Activated T-cell treated with anti-CD3 and anti-CD28 coated beads, Interleukin-2, amount 50 U/mL, for 72 hours (primary cell): ENCODE measurements around the gene BCAP31. TPM values are rescaled to one million over a fixed set of nuclear protein-coding genes. Genes with fewer than 3 reads are reported as not detected.
"Not testable (repeated sequence)": the region's sequence is repeated elsewhere in the genome, so short reads cannot be mapped to it uniquely, and the experiment has no call there.

Experiments
- ATAC-seq, 2 donors: fragments of 150-1000 bp; cut with Tn5 transposase; replicated peaks in 1 of 2; 2 replicates each; pipeline ENCODE4 v1.10.0; 2021; ENCODE audit warnings: moderate library complexity in 2 of 2, mild to moderate bottlenecking in 1 of 2
- DNase-seq, 2 donors: peaks; one replicate each; pipeline ENCODE4 v3.0.0; 2021 to 2022; ENCODE audit warnings: mixed read lengths in 1 of 2
- H3K27ac Mint-ChIP-seq: one replicate; pipeline ENCODE4 v1.8.0; 2022; ENCODE audit warnings: mild to moderate bottlenecking, moderate library complexity, mixed read lengths
- H3K27me3 Mint-ChIP-seq: one replicate; pipeline ENCODE4 v1.8.0; 2022; ENCODE audit warnings: low read depth, mixed read lengths
- H3K36me3 Mint-ChIP-seq, 2 donors: one replicate each; pipeline ENCODE4 v1.8.0; 2022; ENCODE audit warnings: mixed read lengths in 2 of 2, mild to moderate bottlenecking in 1 of 2; ENCODE audit not compliant: insufficient read depth in 2 of 2
- H3K4me1 Mint-ChIP-seq: one replicate; pipeline ENCODE4 v1.8.0; 2022; ENCODE audit warnings: low read depth, mixed read lengths
- H3K4me3 Mint-ChIP-seq, 2 donors: one replicate each; pipeline ENCODE4 v1.8.0; 2022; ENCODE audit warnings: mild to moderate bottlenecking in 2 of 2, mixed read lengths in 2 of 2, moderate library complexity in 2 of 2
- H3K9me3 Mint-ChIP-seq, 2 donors: one replicate each; pipeline ENCODE4 v1.8.0; 2022; ENCODE audit warnings: mixed read lengths in 2 of 2
- total RNA-seq, 2 donors: library from RNA; stranded (reverse); gene quantifications; one replicate each; pipeline ENCODE4 v1.2.3, GENCODE V29; 2022

The BCAP31 gene
- total RNA-seq, 2 donors from 2014 or later: 91.5 to 94.1 TPM

- no peaks in the 10 kb centered on the region for H3K36me3 Mint-ChIP-seq
- no peak overlapping the region for H3K27ac Mint-ChIP-seq
- H3K27me3 Mint-ChIP-seq: peaks cover 9% of the 10 kb centered on the region
- peak in 1 of 2 donors; percentile 33 for DNase-seq
- H3K9me3 Mint-ChIP-seq: no peaks in the 10 kb centered on the region
- peak; percentile 58 to 59 for ATAC-seq
- peaks cover 17% of the 10 kb centered on the region for H3K4me1 Mint-ChIP-seq
- peak overlapping the region; percentile 24 to 60 for H3K4me3 Mint-ChIP-seq
Observed at GRCh38 chrX:153766098-153766817, 42.1 kb upstream of the BCAP31 start.

- Mint-ChIP-seq H3K4me3 (peak overlapping the region in 1 of 2 donors; percentile 60), H3K9me3 (no peaks in the 10 kb centered on the region), H3K27me3 (peaks cover 9% of the 10 kb centered on the region), H3K27ac (no peak overlapping the region), H3K4me1 (peaks cover 17% of the 10 kb centered on the region), H3K36me3 (no peaks in the 10 kb centered on the region)
- DNase-seq (no peak), ATAC-seq (no peak)
Observed at GRCh38 chrX:153765138-153766079, 41.2 kb upstream of the BCAP31 start.

GRCh38 chrX:153764786-153765137 is 40.6 kb upstream of the BCAP31 start:
- H3K36me3 Mint-ChIP-seq: no peaks in the 10 kb centered on the region
- H3K4me1 Mint-ChIP-seq: peaks cover 17% of the 10 kb centered on the region
- H3K9me3 Mint-ChIP-seq: no peaks in the 10 kb centered on the region
- no peak for ATAC-seq
- H3K27me3 Mint-ChIP-seq: peaks cover 9% of the 10 kb centered on the region
- H3K4me3 Mint-ChIP-seq: no peak overlapping the region
- no peak for DNase-seq
- H3K27ac Mint-ChIP-seq: no peak overlapping the region

GRCh38 chrX:153763989-153764755 is 40.0 kb upstream of the BCAP31 start, which contains the start of gene PLXNB3:
Gene PLXNB3 (plus strand): TSS chrX:153764249. CDS start chrX:153765536, 1,287 bp downstream.
- H3K36me3 Mint-ChIP-seq: no peaks in the 10 kb centered on the region

GRCh38 chrX:153763298-153763932 is 39.2 kb upstream of the BCAP31 start:
- H3K27ac Mint-ChIP-seq: no peak overlapping the region
- peaks cover 9% of the 10 kb centered on the region for H3K27me3 Mint-ChIP-seq
- H3K4me3 Mint-ChIP-seq: no peak overlapping the region
- no peaks in the 10 kb centered on the region for H3K9me3 Mint-ChIP-seq
- DNase-seq: no peak
- peak in 1 of 2 donors; percentile 3 for ATAC-seq
- H3K4me1 Mint-ChIP-seq: peaks cover 17% of the 10 kb centered on the region
- H3K36me3 Mint-ChIP-seq: no peaks in the 10 kb centered on the region

More at GRCh38 chrX:153763989-153764755, 40.0 kb upstream of the BCAP31 start, which contains the start of gene PLXNB3:
- H3K27me3 Mint-ChIP-seq: peaks cover 9% of the 10 kb centered on the region
- H3K27ac Mint-ChIP-seq: no peak within 1 kb of the TSS
- peaks cover 17% of the 10 kb centered on the region for H3K4me1 Mint-ChIP-seq
- peak within 1 kb of the TSS in 1 of 2 donors; percentile 52 for H3K4me3 Mint-ChIP-seq
- H3K9me3 Mint-ChIP-seq: no peaks in the 10 kb centered on the region
- ATAC-seq: peak; percentile 87 to 92
- peak; percentile 82 to 83 for DNase-seq

GRCh38 chrX:153762626-153763173 is 38.5 kb upstream of the BCAP31 start:
- no peak overlapping the region for H3K27ac Mint-ChIP-seq
- no peaks in the 10 kb centered on the region for H3K9me3 Mint-ChIP-seq
- DNase-seq (no peak), ATAC-seq (no peak)
- peaks cover 17% of the 10 kb centered on the region for H3K4me1 Mint-ChIP-seq
- no peaks in the 10 kb centered on the region for H3K36me3 Mint-ChIP-seq
- H3K4me3 Mint-ChIP-seq: no peak overlapping the region
- H3K27me3 Mint-ChIP-seq: peaks cover 9% of the 10 kb centered on the region

GRCh38 chrX:153761863-153762262 is 37.7 kb upstream of the BCAP31 start:
- H3K9me3 Mint-ChIP-seq: no peaks in the 10 kb centered on the region
- H3K27ac Mint-ChIP-seq: no peak overlapping the region
- H3K36me3 Mint-ChIP-seq: no peaks in the 10 kb centered on the region
- no peak overlapping the region for H3K4me3 Mint-ChIP-seq
- H3K4me1 Mint-ChIP-seq: peaks cover 15% of the 10 kb centered on the region
- H3K27me3 Mint-ChIP-seq: peaks cover 9% of the 10 kb centered on the region
- no peak for ATAC-seq
- DNase-seq: no peak

- Mint-ChIP-seq H3K9me3 (peaks cover 0 to 2% of the 10 kb centered on the region in 2 donors), H3K36me3 (no peaks in the 10 kb centered on the region), H3K4me3 (no peak overlapping the region), H3K4me1 (no peaks in the 10 kb centered on the region), H3K27ac (no peak overlapping the region), H3K27me3 (peaks cover 28% of the 10 kb centered on the region)
- no peak for DNase-seq
- no peak for ATAC-seq
Observed at GRCh38 chrX:153755136-153755535, 30.9 kb upstream of the BCAP31 start.

- Mint-ChIP-seq H3K4me1 (no peaks in the 10 kb centered on the region), H3K36me3 (no peaks in the 10 kb centered on the region), H3K4me3 (no peak overlapping the region), H3K27me3 (peaks cover 53% of the 10 kb centered on the region), H3K9me3 (no peaks in the 10 kb centered on the region), H3K27ac (no peak overlapping the region)
- no peak for ATAC-seq
- no peak for DNase-seq
Observed at GRCh38 chrX:153750127-153750774, 26.1 kb upstream of the BCAP31 start.

GRCh38 chrX:153749017-153749416 is 24.8 kb upstream of the BCAP31 start:
- not testable (repeated sequence) for H3K9me3 Mint-ChIP-seq, H3K27ac Mint-ChIP-seq, H3K4me3 Mint-ChIP-seq, H3K36me3 Mint-ChIP-seq, H3K4me1 Mint-ChIP-seq, DNase-seq, ATAC-seq
- peaks cover 61% of the 10 kb centered on the region for H3K27me3 Mint-ChIP-seq

- H3K9me3 Mint-ChIP-seq, H3K4me3 Mint-ChIP-seq, H3K27ac Mint-ChIP-seq, ATAC-seq, DNase-seq, H3K4me1 Mint-ChIP-seq, H3K36me3 Mint-ChIP-seq: not testable (repeated sequence)
- peaks cover 48% of the 10 kb centered on the region for H3K27me3 Mint-ChIP-seq
Observed at GRCh38 chrX:153746991-153747390, 22.8 kb upstream of the BCAP31 start.

- DNase-seq (no peak), ATAC-seq (no peak)
- H3K9me3 Mint-ChIP-seq: no peaks in the 10 kb centered on the region
- H3K36me3 Mint-ChIP-seq: no peaks in the 10 kb centered on the region
- H3K27me3 Mint-ChIP-seq: peaks cover 47% of the 10 kb centered on the region
- H3K4me3 Mint-ChIP-seq: no peak overlapping the region
- no peaks in the 10 kb centered on the region for H3K4me1 Mint-ChIP-seq
- no peak overlapping the region for H3K27ac Mint-ChIP-seq
Observed at GRCh38 chrX:153746359-153746758, 22.2 kb upstream of the BCAP31 start.
